ENCODE data around the gene RPS24. TPM values are rescaled to one million over a fixed set of nuclear protein-coding genes. Genes with fewer than 3 reads are reported as not detected.

Gene RPS24
- total RNA-seq, 1 donor from 2014 or later = 3,291 TPM

- TF ChIP-seq CTCF (IDR thresholded peaks at IDR 0.05) (no peak), POLR2A (IDR thresholded peaks at IDR 0.05) (no peak), POLR2AphosphoS5 (IDR thresholded peaks at IDR 0.05; ENCODE audit: insufficient read depth in 1 of 2, low read depth in 1 of 2) (no peak)
- Histone ChIP-seq H3K27me3 (no peaks in the 10 kb centered on the region), H3K4me1 (no peaks in the 10 kb centered on the region), H3K27ac (no peak overlapping the region), H3K9me3 (no peaks in the 10 kb centered on the region), H3K4me3 (no peak overlapping the region), H3K36me3 (peaks cover 3 to 80% of the 10 kb centered on the region in 2 donors)
- DNase-seq (ENCODE audit: extremely low spot score in 2 of 2) = no peak
- intact Hi-C loops (cut with DNase I) = no loop called here
Measured at GRCh38 chr10:78004215-78005026, 29.2 kb upstream of the RPS24 start.

GRCh38 chr10:78007172-78007571, 26.5 kb upstream of the RPS24 start:
- DNase-seq (ENCODE audit: extremely low spot score in 2 of 2) = no peak
- no peak for TF ChIP-seq CTCF (IDR thresholded peaks at IDR 0.05)
- TF ChIP-seq POLR2A (IDR thresholded peaks at IDR 0.05) = no peak
- no peak for TF ChIP-seq POLR2AphosphoS5 (IDR thresholded peaks at IDR 0.05; ENCODE audit: insufficient read depth in 1 of 2, low read depth in 1 of 2)
- Histone ChIP-seq H3K27ac (no peak overlapping the region), H3K36me3 (peaks cover 3 to 79% of the 10 kb centered on the region in 2 donors), H3K27me3 (no peaks in the 10 kb centered on the region), H3K9me3 (no peaks in the 10 kb centered on the region), H3K4me3 (no peak overlapping the region), H3K4me1 (no peaks in the 10 kb centered on the region)
- intact Hi-C loops (cut with DNase I) = no loop called here

GRCh38 chr10:78009662-78010061, 24.0 kb upstream of the RPS24 start:
- no peak for DNase-seq (ENCODE audit: extremely low spot score in 2 of 2)
- peaks cover 3 to 76% of the 10 kb centered on the region in 2 donors for H3K36me3 ChIP-seq
- no peaks in the 10 kb centered on the region for H3K4me1 ChIP-seq
- intact Hi-C loops (cut with DNase I) = no loop called here
- no peak overlapping the region for H3K4me3 ChIP-seq
- TF ChIP-seq POLR2AphosphoS5 (IDR thresholded peaks at IDR 0.05; ENCODE audit: insufficient read depth in 1 of 2, low read depth in 1 of 2) = no peak
- TF ChIP-seq CTCF (IDR thresholded peaks at IDR 0.05) = no peak
- no peak for TF ChIP-seq POLR2A (IDR thresholded peaks at IDR 0.05)
- no peak overlapping the region for H3K27ac ChIP-seq
- no peaks in the 10 kb centered on the region for H3K27me3 ChIP-seq
- no peaks in the 10 kb centered on the region for H3K9me3 ChIP-seq

GRCh38 chr10:78010278-78010677, 23.4 kb upstream of the RPS24 start:
- intact Hi-C loops (cut with DNase I) = no loop called here
- no peak for DNase-seq (ENCODE audit: extremely low spot score in 2 of 2)
- peaks cover 3 to 77% of the 10 kb centered on the region in 2 donors for H3K36me3 ChIP-seq
- H3K9me3 ChIP-seq = no peaks in the 10 kb centered on the region
- no peak overlapping the region for H3K27ac ChIP-seq
- TF ChIP-seq CTCF (IDR thresholded peaks at IDR 0.05) (no peak), POLR2AphosphoS5 (IDR thresholded peaks at IDR 0.05; ENCODE audit: insufficient read depth in 1 of 2, low read depth in 1 of 2) (peak in 1 of 2 donors; percentile 49), POLR2A (IDR thresholded peaks at IDR 0.05) (no peak)
- no peaks in the 10 kb centered on the region for H3K27me3 ChIP-seq
- no peaks in the 10 kb centered on the region for H3K4me1 ChIP-seq
- H3K4me3 ChIP-seq = no peak overlapping the region

GRCh38 chr10:78011065-78011464, 22.6 kb upstream of the RPS24 start:
- no peak for DNase-seq (ENCODE audit: extremely low spot score in 2 of 2)
- intact Hi-C loops (cut with DNase I) = no loop called here
- Histone ChIP-seq H3K9me3 (no peaks in the 10 kb centered on the region), H3K27me3 (no peaks in the 10 kb centered on the region), H3K4me3 (no peak overlapping the region), H3K36me3 (peaks cover 3 to 78% of the 10 kb centered on the region in 2 donors), H3K4me1 (no peaks in the 10 kb centered on the region), H3K27ac (no peak overlapping the region)
- TF ChIP-seq POLR2A (IDR thresholded peaks at IDR 0.05) (no peak), POLR2AphosphoS5 (IDR thresholded peaks at IDR 0.05; ENCODE audit: insufficient read depth in 1 of 2, low read depth in 1 of 2) (no peak), CTCF (IDR thresholded peaks at IDR 0.05) (no peak)
